Activated CD8-positive, alpha-beta memory T cell treated with anti-CD3 and anti-CD28 coated beads for 1 hour (primary cell): Measurements from ENCODE around the gene UNC45A.
"Not testable (repeated sequence)": the region's sequence is repeated elsewhere in the genome, so short reads cannot be mapped to it uniquely, and the experiment has no call there.

Experiments used
- DNase-seq, 2 donors: peaks; one replicate each; pipeline ENCODE4 v3.0.0-alpha.2; 2020; ENCODE audit warnings: low read depth in 1 of 2; ENCODE audit errors: extremely low read depth in 1 of 2

The UNC45A gene

DNA sequence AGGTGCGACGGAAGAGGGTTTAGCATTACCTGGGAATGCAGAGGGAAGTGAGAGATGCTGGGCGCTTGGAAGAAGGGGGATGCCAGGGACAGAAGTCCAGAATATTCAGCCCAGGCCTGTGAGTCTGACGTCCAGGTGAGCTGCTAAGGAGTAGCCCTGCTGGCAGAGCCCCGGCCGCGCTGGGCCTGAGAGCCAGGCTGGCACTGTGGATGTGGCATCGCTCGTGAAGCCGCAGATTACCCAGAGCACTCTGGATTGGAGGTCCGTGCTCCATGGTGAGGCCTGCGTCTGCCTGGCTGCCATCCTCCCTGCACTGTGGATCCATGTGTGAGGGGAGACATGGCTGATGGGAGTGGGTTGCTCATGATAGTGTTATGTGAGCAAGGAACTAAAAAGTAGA lies 17.5 kb upstream of the UNC45A start:
- DNase-seq: no peak

DNA sequence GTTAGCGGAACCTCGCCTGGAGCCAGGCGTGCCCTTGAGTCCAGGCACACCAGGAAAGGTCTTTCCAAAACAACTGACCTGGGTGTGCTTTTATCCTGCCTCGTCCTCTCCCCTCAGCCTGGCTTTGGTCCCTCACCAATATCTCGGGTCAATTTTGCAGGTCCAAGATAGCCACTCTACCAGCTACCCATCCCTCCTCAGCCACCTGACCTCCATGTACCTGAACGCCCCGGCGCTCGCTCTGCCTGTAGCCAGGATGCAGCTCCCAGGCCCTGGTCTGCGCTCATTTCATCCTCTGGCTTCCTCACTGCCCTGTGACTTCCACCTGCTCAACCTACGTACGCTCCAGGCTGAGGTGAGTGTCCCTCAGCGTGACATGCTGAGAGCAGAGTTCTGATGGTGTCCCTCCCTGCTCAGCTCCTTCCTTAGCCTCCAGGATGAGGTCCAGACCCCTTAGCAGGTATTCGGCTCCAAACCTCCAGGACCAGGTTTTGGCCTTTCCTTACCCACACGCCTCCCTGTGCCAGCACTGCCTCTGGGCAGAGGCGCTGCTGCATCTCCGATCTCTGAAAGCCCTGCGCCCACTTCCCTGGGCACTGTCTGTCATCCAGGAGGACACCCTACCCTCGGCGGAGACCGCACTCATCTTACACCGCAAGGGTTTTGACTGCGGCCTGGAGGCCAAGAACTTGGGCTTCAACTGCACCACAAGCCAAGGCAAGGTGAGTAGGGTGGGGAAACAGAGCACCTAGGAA lies 16.9 kb upstream of the UNC45A start:
- DNase-seq: no peak

DNA sequence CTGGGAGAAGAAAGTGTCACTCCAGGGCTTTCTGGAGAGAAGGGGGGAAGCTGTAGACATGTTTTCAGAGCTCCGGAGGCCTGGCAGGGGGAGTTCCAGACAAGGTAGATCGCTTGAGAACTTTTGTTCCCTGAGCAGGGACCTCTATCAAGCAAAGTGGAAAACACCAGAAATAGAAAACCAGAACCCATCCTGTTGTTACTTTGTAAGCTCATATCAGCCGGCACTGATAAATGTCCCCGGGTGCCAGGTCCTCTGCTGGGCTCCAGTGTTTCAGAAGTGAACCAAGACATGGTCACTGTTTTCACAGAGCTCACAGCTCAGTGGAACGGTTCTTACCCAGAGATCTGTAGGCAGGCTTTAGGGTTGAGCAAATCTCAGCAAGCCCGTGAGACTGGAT lies 16.2 kb upstream of the UNC45A start:
- DNase-seq: no peak

DNA sequence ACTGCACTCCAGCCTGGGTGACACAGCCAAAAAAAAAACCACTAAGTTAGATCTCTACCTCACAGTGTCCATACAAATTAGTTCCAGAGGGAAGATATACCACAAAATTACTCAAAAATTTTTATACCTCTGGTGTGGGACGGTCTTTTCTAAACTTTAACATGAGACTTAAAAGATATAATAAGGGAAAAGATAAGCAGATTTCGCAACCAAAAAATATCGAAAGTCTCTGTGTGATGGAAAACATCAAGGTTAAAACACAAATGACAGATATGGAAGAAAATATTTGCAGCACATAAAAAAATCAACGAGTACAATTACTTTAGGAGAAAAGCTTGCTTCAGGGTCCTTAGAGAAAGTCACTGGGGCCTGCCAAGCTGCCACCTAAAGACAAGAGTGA lies 13.2 kb upstream of the UNC45A start:
- no peak for DNase-seq

DNA sequence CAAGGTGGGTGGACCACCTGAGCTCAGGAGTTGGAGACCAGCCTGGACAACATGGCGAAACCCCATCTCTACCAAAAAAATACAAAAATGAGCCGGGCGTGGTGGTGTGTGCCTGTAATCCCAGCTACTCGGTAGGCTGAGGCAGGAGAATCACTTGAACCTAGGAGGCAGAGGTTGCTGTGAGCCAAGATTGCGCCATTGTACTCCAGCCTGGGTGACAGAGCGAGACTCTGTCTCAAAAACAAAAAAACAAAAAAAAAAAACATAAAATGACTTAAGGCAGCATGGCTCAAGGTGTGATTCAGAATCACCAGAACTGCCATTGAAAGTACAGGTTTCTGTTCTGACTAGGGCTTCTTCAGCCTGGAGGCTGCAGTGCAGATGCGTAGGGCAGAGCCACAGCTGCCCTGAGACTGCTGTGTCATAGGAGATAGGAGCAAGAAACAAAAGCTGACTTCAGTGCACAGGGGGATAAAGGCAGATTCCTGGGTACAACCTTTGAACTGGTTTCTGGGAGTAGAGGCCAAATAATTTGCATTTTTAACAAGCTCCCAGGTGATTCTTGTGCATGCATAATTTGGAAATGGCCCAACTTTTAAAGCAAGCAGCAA lies 12.3 kb upstream of the UNC45A start:
- DNase-seq: not testable (repeated sequence)

DNA sequence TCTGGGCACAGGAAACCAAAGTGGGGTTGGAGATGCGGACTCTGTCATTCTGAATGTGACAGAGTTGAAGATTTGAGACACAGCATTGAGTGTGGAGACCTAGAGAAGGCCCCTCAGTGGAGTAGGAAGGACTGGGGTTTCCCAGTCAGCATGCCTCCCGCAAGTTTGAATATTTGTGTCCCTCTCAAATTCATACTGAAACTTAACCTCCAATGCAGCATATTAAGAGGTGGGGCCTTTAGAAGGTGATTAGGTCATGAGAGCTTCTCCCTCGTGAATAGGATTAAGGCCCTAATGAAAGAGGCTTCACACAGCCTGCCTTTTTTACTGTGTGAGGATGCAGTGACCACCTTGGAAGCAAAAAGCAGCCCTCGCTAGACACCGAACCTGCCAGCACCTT lies 10.7 kb upstream of the UNC45A start:
- DNase-seq: no peak

DNA sequence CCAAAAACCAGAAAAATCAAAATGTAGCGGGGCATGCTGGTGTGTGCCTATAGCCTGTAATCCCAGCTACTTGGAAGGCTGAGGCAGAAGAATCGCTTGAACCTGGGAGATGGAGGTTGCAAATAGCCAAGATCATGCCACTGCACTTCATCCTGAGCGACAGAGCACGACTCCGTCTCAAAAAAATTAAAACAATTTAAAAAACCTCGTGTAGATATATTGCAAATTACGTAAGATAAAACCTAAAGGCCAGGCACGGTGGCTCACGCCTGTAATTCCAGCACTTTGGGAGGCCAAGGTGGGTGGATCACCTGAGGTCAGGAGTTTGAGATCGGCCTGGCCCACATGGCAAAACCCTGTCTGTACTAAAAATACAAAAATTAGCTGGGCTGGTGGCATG lies 8.3 kb upstream of the UNC45A start:
- DNase-seq: not testable (repeated sequence)

DNA sequence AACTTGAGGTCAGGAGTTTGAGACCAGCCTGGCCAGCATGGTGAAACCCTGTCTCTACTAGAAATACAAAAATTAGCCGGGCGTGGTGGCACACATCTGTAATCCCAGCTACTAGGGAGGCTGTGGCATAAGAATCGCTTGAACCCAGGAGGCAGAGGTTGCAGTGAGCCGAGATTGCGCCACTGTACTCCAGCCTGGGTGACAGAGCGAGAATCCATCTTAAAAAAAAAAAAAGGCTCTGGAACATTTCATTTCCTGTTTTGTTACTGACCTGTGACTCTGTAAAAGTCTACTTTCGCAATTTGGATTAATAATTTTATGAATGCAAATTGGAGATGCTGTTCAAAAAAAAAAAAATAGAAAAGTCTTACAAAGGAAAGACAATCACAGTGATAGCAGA lies 7.0 kb upstream of the UNC45A start:
- not testable (repeated sequence) for DNase-seq

DNA sequence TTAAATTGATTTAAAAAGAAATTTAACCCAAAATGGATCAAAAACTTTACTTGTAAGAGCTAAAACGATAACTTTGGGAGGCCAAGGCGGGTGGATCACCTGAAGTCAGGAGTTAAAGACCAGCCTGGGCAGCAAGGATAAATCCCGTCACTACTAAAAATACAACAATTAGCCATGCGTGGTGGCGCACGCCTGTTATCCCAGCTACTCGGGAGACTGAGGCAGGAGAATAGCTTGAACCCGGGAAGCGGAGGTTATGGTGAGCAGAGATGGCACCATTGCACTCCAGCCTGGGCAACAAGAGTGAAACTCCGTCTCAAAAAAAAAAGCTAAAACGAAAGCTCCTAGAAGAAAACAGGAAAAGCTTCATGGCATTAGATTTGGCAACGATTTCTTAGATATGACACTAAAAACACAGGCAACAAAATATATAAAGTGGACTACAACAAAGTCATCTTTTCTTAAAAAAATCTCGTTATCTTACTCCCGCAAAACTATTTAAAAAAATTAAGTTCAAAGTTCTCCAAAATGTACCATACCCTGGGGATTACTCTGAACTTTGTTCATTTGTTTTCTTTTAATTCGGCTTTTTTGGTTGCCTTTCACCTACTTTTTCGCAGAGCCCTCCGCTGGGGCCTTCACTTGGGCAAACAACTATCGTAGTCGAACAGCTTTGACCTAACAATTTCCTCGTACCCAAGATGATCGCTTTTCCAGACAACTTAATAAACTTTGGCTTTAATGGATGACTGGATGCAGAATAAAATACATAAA lies 5.7 kb upstream of the UNC45A start:
- DNase-seq: no peak

DNA sequence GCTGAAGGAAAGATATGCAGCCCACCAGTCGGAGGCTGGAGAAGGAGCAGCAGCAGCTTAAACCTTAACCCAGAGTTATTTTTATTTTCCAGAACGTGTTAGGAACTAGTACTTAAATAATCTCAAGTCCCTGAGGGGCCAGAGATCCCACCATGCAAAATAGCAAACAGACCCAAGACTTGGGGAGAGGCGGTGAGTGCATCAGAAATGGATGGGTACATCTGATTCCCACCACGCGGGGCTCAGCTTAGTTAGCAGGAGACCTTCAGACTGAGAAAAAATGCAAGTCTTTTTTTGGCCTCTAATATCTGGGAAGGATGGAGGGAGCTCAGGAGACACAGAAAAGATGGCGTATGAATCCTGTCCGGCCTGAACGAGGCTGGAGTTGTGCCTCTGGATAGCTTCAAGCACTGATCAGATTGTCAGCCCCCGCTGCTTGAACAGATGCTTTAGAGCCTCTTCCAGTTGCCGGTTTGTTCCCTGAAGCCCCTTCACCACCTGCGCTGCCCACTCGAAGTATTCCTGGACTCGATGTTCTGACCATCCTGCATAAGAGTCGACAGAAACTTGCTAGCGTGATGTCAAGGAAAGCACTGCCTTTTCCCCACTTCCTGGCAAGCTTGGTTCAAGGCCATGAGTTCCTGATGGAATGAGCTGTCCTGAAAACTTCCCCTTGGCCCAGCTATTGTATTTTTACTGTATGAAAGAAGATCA lies 4.1 kb upstream of the UNC45A start:
- DNase-seq: no peak

DNA sequence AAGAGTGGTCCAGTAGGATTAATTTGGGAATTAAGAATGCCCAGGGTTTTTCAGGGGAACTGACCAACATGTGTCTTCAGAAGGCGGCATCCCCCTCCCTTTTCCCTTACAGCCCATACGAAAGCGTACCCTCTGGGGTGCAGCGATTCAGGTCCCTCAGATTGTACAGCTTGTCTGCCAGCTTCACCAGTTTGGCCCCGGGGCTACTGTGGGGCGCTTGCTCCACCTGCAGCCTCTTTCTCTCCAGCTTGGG lies 3.6 kb upstream of the UNC45A start:
- no peak for DNase-seq

DNA sequence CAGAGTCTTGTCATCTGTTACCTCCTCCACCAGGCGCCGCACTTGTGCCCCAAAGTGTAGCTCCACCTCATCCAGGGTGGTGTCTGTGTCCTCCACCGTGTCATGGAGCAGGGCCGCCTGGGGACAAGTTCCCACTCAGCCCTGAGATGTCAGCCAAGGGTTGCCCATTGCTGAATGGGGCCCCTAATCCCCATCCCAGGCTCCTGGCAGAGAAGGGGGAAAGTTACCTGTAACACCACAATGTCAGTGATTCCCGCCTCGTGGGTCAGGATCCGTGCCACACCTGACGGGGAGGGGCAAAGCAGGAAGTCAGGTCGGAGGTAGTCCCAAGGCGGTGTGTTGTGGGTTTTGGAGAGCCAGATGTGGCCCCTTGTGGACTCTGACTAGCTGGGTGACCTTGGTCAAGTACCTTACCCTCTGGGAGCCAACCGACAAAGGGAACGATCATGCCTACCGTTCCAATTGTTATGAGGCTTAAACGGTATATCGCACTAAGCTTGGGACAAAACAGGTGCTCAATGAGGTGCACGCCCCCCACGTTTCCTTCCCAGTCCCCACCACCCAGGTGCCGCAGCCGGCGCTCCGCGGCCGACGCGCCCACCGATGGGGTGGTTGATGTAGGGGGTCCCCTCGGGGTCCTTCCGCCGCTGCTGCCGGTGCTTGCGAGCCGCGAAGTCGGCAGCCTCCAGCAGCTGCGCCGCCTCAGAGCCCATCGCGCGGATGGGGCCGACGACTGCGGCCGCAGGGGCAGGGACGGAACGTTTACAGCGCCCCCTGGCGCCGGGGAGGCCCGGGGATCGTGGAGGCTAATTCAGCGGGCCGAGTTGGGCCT lies 3.0 kb upstream of the UNC45A start, which contains the start of gene HDDC3:
TSS of gene HDDC3 (minus strand) at position 722 of the 832 bp plus-strand sequence. CDS start at position 713, 9 bp downstream.
- peak; percentile 66 to 92 for DNase-seq

DNA sequence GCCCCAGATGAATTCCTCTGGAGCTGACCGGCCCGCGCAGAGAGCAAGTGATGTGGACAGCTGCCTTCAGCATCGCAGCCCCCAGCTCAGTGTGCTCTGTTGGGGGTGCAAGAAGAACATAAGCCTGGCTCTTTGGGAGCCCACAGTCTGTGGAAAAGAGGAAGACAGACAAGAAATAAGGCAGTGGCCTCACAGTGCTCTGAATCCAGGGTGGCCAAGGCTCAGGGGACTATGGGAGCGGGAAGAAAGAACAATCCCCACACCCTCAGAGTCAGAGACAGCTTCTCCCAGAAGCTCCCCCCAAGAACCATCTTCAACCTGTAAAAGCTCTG lies 2.5 kb upstream of the UNC45A start:
- no peak for DNase-seq

DNA sequence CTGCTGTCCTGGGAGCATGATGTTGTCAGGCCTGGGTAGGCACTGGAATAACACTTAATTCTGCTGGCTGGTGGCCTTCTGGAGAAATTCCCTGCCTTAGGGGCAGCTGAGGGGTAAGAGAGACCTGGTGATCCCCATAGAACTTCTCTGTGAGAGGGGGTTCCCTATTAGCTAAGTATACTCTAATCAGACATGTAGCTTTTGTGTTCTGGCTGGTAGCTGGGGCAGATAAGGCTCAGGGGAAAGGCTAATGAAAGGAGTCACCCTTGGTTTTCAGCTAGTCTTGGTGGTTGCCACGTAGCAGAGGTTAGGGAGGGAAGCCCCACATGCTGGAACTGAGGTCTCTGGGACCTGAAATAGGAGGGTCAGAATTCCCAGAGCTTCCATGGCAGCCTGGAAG lies 1.8 kb upstream of the UNC45A start:
- no peak for DNase-seq

DNA sequence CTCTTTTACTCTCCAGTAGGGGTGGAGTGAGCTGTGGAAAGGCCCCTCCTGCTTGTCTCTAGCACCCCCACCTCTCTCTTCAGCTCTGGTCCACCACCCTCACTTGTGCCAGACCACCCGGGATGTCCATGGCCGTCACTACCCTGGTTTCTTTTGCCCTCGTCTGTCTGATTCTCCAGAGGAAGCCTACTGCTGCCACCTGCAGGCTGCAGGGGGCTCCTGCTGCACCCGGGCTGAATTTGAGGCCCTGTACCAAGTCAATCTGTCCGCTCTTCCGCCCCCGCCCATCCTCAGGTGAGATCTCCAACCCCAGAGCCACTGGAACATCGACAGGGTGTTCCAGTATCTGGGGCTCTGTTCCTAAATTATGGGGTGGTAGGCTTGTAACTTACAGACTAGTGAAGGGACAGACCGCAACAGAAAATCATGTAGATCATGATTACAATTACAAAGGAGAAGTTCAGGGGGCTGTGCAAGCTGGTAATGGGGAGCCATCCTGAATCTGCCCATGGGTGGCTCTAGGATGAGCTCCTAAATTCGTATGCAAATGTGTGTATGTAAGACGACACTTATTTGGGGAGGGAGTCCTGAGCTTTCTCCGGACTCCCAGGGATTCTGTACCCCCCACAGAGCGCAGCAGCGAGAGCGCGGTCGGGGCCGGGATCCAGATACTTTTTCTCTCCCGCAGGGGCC lies 683 bp upstream of the UNC45A start:
- DNase-seq: peak in 1 of 2 donors; percentile 73

DNA sequence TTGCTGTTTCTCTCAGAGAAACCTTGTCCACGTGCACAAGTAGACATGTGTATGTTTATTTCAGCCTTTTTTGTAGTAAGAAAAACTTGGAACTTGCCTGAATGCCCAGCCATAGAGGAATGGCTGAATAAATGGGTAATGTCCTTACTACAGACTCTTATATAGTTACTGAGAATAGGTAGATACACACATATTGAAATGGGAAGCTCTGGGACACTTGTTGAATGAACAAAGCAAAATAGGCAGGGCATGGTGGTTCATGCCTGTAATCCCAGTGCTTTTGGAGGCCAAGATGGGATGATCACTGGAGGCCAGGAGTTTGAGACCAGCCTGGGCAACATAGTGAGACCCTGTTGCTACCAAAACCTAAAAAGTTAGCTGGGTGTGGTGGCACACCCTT lies 1.7 kb downstream of the UNC45A start:
- no peak for DNase-seq

DNA sequence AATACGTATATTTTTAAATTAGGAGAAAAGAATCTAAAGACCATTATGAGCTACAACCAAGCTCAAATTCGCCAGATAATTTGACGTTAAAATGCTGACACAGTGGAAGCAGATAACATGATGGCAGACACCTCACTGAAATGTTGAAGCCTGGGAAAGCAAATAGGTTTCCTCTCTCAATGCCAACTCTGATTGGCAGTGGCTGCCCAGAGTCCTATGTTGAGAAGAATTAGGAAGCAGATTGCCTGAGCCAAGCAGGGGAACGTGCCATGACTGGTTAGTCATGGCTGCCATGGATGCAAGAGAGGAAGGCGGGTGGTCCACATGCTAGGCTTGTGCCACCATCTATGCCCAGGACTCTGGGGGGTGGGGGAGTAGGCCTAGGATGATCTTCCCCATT lies 3.2 kb downstream of the UNC45A start:
- no peak for DNase-seq

DNA sequence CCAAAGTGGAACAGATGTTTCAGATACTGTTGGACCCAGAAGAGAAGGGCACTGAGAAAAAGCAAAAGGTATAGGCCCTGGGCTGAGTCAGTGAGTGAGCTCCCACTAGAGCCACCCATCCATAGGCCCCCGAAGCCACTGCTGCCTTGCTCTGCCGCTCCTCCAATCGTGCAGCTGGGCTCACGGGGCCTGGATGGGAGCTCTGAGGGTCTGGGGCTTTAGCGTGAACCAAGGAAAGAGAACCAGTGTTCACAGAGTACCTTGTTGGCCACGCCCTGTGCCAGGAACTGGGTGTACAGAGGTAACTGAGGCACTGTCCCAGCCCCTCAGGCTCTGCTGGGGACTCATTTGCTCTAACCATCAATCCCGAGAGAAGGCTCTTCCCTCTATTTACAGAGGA lies 4.7 kb downstream of the UNC45A start:
- DNase-seq: no peak

DNA sequence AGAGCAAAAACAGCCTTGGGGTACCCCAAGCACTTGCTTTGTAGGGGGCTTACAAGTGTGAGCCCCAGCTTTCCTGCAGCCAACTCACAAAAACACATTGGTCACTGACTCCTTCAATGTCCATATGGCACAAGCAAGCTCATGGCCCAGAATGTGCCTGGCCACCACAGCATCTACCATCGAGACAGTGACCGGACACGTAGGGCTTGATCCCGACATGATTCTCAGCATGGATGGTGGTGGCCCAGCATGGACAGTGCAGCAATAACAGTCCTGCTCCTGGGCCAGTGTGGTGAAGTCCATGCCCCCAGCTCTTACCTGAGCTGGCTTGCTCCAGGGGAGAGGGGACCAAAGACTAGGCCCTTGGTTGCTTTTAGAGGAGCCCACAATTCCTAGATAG lies 6.0 kb downstream of the UNC45A start:
- DNase-seq: no peak
